Sciatic nerve (tissue), 2 donors: ENCODE results near the gene PRDM12. TPM values are rescaled to one million over a fixed set of nuclear protein-coding genes. Genes with fewer than 3 reads are reported as not detected.

ENCODE experiments used
- ATAC-seq: fragments of 200-7000 bp; cut with Tn5 transposase; one replicate; pipeline ENCODE4 v1.9.1; 2020; ENCODE audit warnings: mild to moderate bottlenecking, moderate library complexity
- DNase-seq: peaks from one replicate; pipeline ENCODE4 v3.0.0-alpha.2; 2020; ENCODE audit warnings: low spot score
- intact Hi-C: fragments of 100-400 bp; cut with DNase I; formaldehyde crosslinking; loops from one replicate; pipeline ENCODE4 v1.14.2; 2022
- microRNA-seq: library from miRNA; unstranded; fragments of <30 nt; microRNA quantifications from one replicate; pipeline ENCODE4 v1.2.0, GENCODE V29; 2020
- total RNA-seq: library from RNA; stranded (reverse); fragmentation: NEBNext Ultra II Directional; extraction: Animal tissue kit (Norgen Biotek cat#: 25700); gene quantifications from one replicate; pipeline ENCODE4 v1.2.1, GENCODE V29; 2021
- donor health status: DM: no; HTN: no; CAD: no.
- donor health status: DM: no; HTN: no; CAD: no.

PRDM12 gene
- total RNA-seq, 1 donor from 2014 or later: not detected

- DNase-seq: peak; percentile 84
- intact Hi-C loops: loop anchor here (5.0 to 10.0 kb wide), 4 partner anchors 155 to 337 kb away; no protein-coding TSS in a partner anchor
- peak; percentile 45 for ATAC-seq
These were observed 43.0 kb downstream of the PRDM12 start for GRCh38 chr9:130707225-130707976.

- ATAC-seq (no peak), DNase-seq (no peak)
- intact Hi-C loops: loop anchor here (10.0 kb wide), 1 partner anchor 54 kb away; no protein-coding TSS in a partner anchor
These were observed 46.5 kb downstream of the PRDM12 start for GRCh38 chr9:130710822-130711352.

GRCh38 chr9:130711469-130711868 is 47.1 kb downstream of the PRDM12 start:
- intact Hi-C loops: loop anchor here (10.0 kb wide), 1 partner anchor 53 kb away; no protein-coding TSS in a partner anchor
- ATAC-seq (no peak), DNase-seq (no peak)

GRCh38 chr9:130712564-130713285 is 48.3 kb downstream of the PRDM12 start:
- intact Hi-C loops: loop anchor here (10.0 kb wide), 1 partner anchor 52 kb away; no protein-coding TSS in a partner anchor
- DNase-seq (peak; percentile 98), ATAC-seq (peak; percentile 99)

- ATAC-seq (peak; percentile 2), DNase-seq (no peak)
These were observed 49.0 kb downstream of the PRDM12 start for GRCh38 chr9:130713286-130713960.

GRCh38 chr9:130714586-130715110 is 50.3 kb downstream of the PRDM12 start:
- ATAC-seq (no peak), DNase-seq (no peak)
- intact Hi-C loops: loop anchor here (10.0 kb wide), 1 partner anchor 50 kb away; no protein-coding TSS in a partner anchor

More at GRCh38 chr9:130713286-130713960, 49.0 kb downstream of the PRDM12 start:
- intact Hi-C loops: loop anchor here (10.0 kb wide), 1 partner anchor 51 kb away; no protein-coding TSS in a partner anchor

GRCh38 chr9:130715270-130715669 is 50.9 kb downstream of the PRDM12 start:
- intact Hi-C loops: loop anchor here (10.0 kb wide), 1 partner anchor 50 kb away; no protein-coding TSS in a partner anchor
- DNase-seq: no peak
- ATAC-seq: no peak

- intact Hi-C loops: loop anchor here (10.0 kb wide), 1 partner anchor 46 kb away; no protein-coding TSS in a partner anchor
- DNase-seq (no peak), ATAC-seq (no peak)
These were observed 54.2 kb downstream of the PRDM12 start for GRCh38 chr9:130718562-130718961.

GRCh38 chr9:130720762-130721161 is 56.4 kb downstream of the PRDM12 start:
- ATAC-seq (no peak), DNase-seq (no peak)
- intact Hi-C loops: no loop called here

GRCh38 chr9:130728721-130729120 is 64.3 kb downstream of the PRDM12 start:
- DNase-seq (no peak), ATAC-seq (no peak)
- intact Hi-C loops: no loop called here

GRCh38 chr9:130729145-130729544 is 64.8 kb downstream of the PRDM12 start:
- intact Hi-C loops: no loop called here
- no peak for DNase-seq
- no peak for ATAC-seq

- DNase-seq (no peak), ATAC-seq (no peak)
- intact Hi-C loops: no loop called here
These were observed 67.0 kb downstream of the PRDM12 start for GRCh38 chr9:130731355-130731754.

- ATAC-seq (no peak), DNase-seq (no peak)
- intact Hi-C loops: no loop called here
These were observed 67.7 kb downstream of the PRDM12 start for GRCh38 chr9:130732136-130732535.

Small RNA genes lying within 50 kb of the gene (microRNA-seq; reads per million reads assigned to microRNA genes)
- gene MIR6856: not detected

Other genes with a start within 250 kb of the PRDM12 start
- 73.1 TPM for gene ASS1, start 219.6 kb upstream of the PRDM12 start, total RNA-seq
- gene FUBP3, start 85.0 kb upstream of the PRDM12 start, total RNA-seq: 53.8 TPM
- gene EXOSC2, start 29.2 kb downstream of the PRDM12 start, total RNA-seq: 27.2 TPM
- gene ABL1, start 170.7 kb downstream of the PRDM12 start, total RNA-seq: 85.8 TPM
- not detected for gene QRFP, start 232.2 kb downstream of the PRDM12 start, total RNA-seq